Activated CD4-positive, alpha-beta T cell treated with anti-CD3 and anti-CD28 coated beads, Interleukin-2, amount 50 U/mL, for 1 hour (primary cell): ENCODE data around the gene KPNA1.

Source experiments
- DNase-seq: peaks from one replicate; pipeline ENCODE4 v3.0.0-alpha.2; 2020

The KPNA1 gene

GRCh38 chr3:122410111-122410510, 104.6 kb downstream of the KPNA1 start:
- DNase-seq = no peak

- no peak for DNase-seq
Measured at GRCh38 chr3:122409446-122409845, 105.3 kb downstream of the KPNA1 start.

GRCh38 chr3:122407946-122408345, 106.8 kb downstream of the KPNA1 start:
- no peak for DNase-seq

GRCh38 chr3:122406198-122406597, 108.5 kb downstream of the KPNA1 start:
- no peak for DNase-seq

- DNase-seq = no peak
Measured at GRCh38 chr3:122405015-122405414, 109.7 kb downstream of the KPNA1 start.

DNA sequence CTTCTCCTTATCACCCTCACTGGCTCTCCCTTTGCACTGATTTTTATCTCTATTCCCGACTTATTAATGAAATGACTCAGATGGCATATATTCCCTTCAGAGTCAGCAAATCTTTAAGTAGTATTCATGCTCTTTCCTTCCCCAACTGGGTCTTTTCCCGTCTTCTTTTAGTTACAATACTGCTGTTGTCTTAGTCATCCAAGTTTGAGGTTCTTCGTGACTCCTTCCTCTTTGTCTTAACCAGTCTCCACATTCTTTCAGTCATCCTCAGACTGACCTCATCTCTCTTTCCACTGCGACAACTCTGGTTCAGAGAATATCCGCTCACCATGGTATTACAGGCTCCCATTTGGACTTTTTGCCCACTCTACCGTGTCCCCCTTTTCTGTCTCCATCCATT, 111.2 kb downstream of the KPNA1 start:
- DNase-seq = no peak

DNA sequence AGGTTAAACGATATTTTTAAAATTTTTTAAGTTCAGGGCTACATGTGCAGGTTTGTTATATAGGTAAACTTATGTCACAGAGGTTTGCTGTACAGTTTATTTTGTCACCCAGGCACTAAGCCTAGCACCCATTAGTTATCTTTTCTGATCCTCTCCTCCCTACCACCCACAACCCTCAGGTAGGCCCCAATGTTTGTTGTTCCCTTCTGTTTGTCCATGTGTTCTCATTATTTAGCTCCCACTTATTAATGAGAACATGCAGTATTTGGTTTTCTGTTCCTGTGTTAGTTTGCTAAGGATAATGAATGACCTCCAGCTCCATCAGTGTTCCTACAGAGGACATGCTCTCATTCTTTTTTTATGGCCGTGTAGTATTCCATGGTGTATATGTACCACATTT, 115.8 kb downstream of the KPNA1 start:
- DNase-seq = no peak

DNA sequence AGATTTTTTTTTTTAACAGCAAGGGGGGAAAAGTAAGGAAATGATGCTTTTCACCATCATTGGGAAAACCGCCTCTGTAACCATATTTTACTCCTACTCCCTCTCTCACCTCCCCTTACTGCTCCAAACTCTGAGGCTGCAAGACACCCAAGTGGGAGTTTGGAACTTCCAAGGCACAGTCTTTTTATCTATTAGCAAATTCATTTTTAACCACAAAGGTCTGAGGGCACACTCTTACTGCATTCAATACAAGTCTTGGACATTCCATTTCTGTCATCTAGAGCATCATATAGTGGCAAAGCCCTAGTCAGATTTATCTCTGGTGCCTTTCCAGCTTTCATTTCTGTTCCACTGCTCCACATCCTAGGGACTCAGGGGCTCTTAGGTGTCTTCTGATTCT, 117.5 kb downstream of the KPNA1 start:
- no peak for DNase-seq

GRCh38 chr3:122396511-122396910, 118.2 kb downstream of the KPNA1 start:
- no peak for DNase-seq

DNA sequence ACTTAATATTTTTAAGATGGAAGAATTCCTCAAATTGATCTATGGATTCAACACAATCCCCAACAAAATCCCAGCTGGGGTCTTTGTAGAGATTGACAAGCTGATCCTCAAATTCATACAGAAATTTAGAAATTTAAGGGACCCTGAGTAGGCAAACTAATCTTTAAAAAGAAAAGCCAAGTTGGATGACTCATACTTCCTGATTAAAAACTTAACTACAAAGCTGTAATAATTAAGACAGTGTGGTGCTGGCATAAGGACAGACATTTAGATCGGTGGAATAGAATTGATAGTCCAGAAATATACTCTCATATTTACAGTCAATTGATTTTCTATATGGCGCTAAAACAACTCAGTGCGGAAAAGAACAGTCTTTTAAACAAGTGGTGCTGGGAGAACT, 119.2 kb downstream of the KPNA1 start:
- DNase-seq = no peak

- DNase-seq = no peak
Measured at GRCh38 chr3:122394173-122394572, 120.6 kb downstream of the KPNA1 start.

GRCh38 chr3:122392868-122393844, 121.6 kb downstream of the KPNA1 start:
- DNase-seq = peak; percentile 2

GRCh38 chr3:122391681-122392446, 122.9 kb downstream of the KPNA1 start:
- no peak for DNase-seq

DNA sequence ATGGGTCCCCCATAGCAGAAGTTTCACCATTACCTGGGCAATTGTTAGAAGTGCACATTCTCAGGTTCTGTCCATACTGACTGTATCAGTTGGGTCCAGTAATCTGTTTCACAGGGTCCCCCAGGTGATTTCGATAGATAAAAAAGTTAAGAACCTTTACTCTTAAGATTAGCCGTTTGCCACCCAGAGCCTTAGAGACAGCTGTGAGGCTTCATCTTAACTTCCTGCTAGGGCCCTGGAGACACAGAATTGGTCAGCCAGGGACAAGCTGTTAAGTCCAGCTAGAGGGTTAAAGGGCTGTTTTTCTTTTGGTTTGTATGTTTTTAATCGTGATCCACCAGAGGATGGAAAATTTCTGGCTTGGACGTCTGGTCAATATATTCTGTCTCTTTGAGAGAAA, 124.1 kb downstream of the KPNA1 start:
- DNase-seq = no peak

DNA sequence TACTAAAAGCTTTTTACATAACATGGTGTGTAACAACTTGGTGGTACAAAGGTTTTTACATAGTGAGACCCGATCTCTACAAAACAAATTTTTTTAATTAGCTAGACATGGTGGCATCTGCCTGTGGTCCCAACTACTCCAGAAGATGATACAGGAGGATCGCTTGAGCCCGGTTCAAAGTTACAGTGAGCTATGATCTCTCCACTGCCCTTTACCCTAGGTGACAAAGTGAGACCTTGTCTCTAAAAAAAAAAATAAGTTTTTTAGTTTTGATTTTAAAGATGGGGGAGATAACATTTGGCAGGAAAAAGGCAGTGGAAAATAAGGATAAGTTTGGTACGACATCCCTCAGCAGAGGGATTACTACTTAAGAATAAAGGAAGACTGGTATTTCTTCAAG, 124.8 kb downstream of the KPNA1 start:
- DNase-seq = no peak

DNA sequence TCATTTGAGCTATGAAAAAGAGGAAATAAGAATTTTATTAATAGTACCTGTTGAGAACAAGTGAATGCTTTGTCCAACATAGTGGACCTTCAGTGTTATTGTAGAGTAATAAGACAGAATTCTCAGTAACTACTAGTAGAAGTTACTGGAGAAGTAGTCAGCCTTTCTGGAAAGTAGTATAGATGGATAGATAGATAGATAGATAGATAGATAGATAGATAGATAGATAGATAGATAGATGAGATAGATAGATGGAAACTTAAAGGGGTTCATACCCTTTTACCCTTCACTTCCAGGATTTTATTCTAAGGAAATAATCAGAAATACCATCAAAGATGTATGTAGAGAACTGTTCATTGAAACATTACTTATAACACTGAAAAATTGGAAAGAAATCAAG, 125.5 kb downstream of the KPNA1 start:
- DNase-seq = no peak

DNA sequence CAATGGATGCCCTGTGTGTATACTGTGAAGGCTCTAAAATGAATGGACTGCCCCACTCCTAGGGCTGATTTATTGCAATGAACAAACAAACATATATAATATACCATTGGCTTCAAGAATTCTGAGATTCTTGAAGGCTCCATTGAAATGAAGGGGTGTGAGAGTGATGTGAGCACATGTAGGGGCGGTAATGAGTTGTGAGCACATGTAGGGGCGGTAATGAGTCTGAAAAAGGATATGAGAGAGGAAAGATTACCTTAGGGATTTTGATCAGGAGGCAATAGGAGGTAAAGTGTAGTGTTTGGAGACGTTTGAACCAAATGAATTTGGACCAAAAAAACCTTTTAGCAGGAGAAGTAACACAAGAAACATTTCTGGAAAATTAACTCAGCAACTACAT, 127.0 kb downstream of the KPNA1 start:
- no peak for DNase-seq

GRCh38 chr3:122383771-122384697, 130.7 kb downstream of the KPNA1 start, which contains the start of gene FAM162A:
Gene FAM162A, plus strand, starts transcription at chr3:122384182. Its CDS starts 84 bp downstream, at chr3:122384266.
- peak; percentile 93 for DNase-seq

DNA sequence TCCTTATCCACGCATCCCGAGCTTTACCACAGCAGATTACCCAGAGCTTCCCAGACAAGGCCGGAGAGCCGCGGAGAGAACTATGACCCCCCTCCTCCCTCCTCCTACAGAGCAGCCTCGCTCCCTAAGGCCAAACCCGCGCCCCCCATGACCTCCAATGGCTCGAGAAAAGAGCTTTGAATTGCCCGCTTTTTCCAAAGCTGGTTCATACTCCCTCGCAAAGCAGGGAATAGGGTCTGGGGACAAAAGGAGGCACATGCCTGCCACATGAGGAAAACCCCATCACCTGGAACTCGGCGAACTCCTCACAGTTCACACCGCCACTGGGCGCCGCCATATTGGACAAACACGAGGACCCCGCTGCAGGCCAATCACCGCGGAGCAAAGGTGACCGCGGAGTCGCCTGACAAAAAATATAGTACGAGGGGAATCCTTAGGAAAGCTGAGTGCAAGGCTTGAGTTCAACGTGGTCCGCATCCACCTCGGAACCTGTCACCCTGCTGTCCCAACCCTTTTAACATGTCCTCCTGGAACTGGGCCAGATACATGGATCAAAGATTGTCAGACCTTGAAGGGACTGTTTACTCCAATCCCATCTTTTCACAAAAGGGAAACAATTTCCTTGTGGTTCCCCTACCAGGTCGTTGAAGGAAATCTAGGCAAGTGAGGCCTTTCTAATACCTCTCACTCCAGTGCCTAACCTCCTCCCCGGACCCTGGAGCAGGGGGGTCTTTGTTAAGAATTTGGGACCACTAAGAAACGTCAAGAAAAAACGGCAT, 131.7 kb downstream of the KPNA1 start, which contains the start of gene MIX23:
Gene MIX23 (minus strand): TSS at position 344 of the 779 bp plus-strand sequence. CDS start 7 bp downstream, at position 337.
- peak; percentile 82 for DNase-seq

- DNase-seq = no peak
Measured at GRCh38 chr3:122377975-122378374, 136.8 kb downstream of the KPNA1 start.

DNA sequence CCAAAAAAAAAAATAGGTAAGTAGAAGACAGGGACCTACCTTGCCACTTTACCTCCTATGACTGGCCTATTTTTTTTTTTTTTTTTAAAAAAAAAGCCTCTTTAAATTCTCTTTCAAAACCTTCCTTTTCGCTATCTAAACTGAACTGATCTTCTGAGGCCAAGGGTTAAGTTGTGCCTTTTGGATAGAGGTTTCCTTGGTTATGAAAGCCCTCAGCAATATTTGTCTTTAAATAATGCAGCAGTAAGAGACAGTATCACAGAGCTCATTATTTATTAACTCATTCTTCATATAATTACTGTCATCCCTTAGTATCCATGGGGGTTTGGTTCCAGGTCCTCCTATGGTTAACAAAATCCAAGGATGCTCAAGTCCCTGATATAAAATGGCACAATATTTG, 140.7 kb downstream of the KPNA1 start:
- DNase-seq = no peak
